ENCODE data around the gene TRIP12.

DNA sequence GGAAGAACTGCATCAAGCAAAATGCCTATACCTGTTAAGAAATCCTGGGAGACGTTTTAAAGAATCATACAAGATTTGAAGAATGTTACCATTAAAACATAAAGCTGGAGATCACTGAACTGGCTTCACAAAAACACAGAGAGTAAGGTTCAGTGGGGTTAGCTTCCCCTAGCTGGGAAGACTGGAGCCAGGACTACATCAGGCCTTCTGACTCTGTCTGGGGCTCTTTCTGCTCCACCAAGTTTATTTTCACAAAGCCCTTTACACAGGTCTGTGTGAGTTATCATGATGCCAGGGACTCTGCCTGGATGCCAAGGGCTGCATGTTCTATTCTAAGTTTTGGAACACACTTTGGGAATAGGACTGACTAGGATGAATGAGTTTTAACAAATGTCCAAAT lies 160.1 kb downstream of the TRIP12 start:
- no peak for TF ChIP-seq POLR2AphosphoS5 (IDR thresholded peaks at IDR 0.05; ENCODE audit: low read depth, low read length)
- TF ChIP-seq, protein P1, sequence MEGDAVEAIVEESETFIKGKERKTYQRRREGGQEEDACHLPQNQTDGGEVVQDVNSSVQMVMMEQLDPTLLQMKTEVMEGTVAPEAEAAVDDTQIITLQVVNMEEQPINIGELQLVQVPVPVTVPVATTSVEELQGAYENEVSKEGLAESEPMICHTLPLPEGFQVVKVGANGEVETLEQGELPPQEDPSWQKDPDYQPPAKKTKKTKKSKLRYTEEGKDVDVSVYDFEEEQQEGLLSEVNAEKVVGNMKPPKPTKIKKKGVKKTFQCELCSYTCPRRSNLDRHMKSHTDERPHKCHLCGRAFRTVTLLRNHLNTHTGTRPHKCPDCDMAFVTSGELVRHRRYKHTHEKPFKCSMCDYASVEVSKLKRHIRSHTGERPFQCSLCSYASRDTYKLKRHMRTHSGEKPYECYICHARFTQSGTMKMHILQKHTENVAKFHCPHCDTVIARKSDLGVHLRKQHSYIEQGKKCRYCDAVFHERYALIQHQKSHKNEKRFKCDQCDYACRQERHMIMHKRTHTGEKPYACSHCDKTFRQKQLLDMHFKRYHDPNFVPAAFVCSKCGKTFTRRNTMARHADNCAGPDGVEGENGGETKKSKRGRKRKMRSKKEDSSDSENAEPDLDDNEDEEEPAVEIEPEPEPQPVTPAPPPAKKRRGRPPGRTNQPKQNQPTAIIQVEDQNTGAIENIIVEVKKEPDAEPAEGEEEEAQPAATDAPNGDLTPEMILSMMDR (IDR thresholded peaks at IDR 0.05), result no peak
